Embryonic facial prominence (tissue), 1 donor: ENCODE data around the gene KATNBL1.

Source experiments
- DNase-seq: peaks from one replicate; pipeline ENCODE4 v3.0.0-alpha.2; 2016; ENCODE audit errors: extremely low spot score

KATNBL1 gene, protein sequence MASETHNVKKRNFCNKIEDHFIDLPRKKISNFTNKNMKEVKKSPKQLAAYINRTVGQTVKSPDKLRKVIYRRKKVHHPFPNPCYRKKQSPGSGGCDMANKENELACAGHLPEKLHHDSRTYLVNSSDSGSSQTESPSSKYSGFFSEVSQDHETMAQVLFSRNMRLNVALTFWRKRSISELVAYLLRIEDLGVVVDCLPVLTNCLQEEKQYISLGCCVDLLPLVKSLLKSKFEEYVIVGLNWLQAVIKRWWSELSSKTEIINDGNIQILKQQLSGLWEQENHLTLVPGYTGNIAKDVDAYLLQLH

DNA sequence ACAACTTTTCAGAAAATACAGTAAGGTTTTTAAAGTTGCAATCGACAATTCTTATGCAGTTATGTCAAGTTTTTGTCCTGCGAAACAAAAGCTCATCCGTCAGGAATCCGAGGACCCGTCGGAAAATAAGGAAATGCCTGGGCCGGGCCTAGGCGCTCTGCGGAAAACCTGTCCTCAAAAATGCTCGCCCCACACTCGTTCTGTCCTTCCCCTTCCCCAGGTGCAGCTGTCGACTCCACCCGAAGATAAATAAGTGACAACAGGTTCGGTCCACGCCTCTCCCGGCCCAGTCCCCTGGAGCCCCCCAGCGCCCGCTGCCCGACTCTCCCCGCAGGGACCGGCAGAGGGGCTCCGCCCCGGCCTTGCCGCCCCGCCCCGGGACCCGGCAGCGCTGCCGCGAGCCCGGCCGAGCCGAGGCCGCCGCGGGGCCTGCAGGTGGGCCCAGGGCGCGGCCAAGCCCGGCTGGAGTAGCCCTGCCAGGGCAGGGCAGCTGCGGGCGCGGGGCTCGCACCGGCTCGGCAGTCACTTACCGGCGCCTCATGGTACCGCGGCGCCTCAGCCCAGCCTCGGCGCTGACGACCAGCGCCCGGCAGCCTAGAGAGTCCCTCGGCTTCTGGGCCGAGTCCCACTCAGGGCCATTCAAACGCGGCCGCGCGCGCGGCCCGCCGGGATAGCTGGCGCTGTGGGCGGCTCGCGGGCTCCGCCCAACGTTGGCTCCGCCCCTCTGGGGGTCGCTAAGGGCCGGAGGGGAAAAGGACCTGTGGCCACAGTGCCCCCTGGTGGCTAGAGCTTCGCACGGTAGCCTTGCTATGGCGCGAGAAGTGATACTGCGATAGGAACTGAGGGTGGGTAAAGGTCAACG, at the start of gene KATNBL1:
KATNBL1 (minus strand) TSS at position 676 of the 862 bp plus-strand sequence. CDS start 46,420 bp downstream, outside the sequence.
- DNase-seq = peak; percentile 78

DNA sequence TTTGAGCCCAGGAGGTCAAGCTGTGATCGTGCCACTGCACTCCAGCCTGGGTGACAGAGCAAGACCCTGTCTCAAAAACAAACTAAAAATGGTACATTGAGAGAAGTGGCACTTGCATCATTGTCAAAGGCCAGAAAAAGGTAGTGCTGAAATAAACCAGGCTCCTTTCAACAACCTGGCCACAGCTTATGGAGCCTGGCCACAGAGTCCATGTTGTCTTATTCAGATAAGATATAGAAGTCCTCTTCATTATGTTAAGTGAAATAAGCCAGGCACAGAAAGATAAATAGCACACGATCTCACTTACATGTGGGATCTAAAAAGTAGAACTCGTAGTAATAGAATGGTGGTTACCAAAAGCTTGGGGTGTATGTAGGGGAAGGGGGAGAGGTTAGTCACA, 49.7 kb upstream of the KATNBL1 start:
- DNase-seq = no peak

DNA sequence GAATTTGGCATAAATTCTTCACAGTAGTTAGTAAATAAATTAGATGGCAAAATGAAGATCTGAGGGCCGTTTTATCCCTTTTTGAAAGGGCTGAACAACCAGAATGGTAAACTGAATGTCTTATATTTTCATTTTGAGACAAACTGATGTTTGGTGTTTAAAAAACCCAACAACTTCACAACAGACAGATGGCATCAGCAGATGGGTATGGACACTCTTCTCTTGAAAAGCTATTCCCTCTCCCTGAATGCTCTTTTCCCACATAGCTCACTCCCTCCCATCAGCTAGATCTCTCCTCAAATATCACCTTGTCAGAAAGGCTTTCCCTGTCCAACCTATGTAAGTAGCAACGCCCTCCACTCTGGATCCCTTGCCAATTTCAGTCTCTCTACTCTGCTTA, 48.3 kb upstream of the KATNBL1 start:
- no peak for DNase-seq

DNA sequence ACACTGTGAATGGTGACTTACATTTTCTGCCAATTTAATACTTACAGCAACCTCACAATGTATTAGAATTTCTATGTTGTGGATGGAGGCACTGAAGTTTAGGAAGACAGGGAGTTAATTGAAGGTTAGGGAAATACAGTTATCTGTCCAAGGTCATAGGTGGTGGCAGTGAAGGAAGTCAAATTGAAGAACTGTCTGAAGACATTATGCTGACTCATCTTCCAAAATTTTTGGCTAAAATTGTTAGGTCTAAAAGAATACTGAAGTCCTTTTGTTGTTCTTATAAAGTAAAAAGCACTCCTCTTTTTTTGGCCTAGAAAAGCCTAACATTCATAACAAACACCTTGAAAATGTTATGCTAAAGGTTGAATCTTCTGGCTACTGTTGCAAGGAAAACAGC, 42.6 kb upstream of the KATNBL1 start:
- no peak for DNase-seq

DNA sequence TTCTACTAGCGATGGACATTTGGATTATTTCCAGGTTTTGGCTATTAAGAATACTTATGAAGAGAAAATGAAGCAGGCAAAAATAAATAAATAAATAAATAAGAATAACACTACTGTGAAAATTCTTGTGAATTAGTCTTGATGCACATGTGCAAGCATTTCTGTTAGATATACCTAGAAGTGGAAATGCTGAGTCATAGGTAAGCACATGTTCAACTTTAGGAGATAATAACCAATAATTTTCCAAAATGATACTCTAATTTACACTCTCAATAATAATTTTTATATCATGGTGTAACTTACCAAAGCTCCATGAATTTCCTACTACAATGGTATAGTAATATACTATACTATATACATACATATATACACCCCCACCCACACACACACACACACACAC, 38.3 kb upstream of the KATNBL1 start:
- DNase-seq = no peak

GRCh38 chr15:34246276-34246976, 36.5 kb upstream of the KATNBL1 start:
- no peak for DNase-seq

- no peak for DNase-seq
Measured at GRCh38 chr15:34243226-34243625, 33.3 kb upstream of the KATNBL1 start.

GRCh38 chr15:34242331-34242710, 32.4 kb upstream of the KATNBL1 start:
- no peak for DNase-seq

- no peak for DNase-seq
Measured at GRCh38 chr15:34241376-34242330, 31.8 kb upstream of the KATNBL1 start.

DNA sequence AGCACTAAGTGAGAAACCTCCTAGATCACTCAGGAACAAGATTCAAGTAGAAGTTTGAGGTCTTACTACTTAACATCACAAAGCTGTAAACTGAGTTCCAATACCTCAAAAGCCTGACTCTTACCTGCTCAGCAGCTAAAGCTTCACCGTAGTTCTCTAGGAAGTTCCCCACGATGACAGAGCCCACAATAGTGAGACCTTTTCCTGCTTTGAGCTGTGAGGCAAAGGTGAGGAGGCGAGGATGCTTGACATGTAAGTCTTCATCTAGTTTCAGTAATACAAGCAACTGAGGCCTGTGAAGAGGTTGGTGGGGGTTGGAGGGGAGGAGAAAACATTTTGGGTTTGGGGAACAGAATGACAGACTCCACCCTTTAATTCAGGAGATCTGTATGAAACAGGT, 30.6 kb upstream of the KATNBL1 start:
- DNase-seq = no peak

DNA sequence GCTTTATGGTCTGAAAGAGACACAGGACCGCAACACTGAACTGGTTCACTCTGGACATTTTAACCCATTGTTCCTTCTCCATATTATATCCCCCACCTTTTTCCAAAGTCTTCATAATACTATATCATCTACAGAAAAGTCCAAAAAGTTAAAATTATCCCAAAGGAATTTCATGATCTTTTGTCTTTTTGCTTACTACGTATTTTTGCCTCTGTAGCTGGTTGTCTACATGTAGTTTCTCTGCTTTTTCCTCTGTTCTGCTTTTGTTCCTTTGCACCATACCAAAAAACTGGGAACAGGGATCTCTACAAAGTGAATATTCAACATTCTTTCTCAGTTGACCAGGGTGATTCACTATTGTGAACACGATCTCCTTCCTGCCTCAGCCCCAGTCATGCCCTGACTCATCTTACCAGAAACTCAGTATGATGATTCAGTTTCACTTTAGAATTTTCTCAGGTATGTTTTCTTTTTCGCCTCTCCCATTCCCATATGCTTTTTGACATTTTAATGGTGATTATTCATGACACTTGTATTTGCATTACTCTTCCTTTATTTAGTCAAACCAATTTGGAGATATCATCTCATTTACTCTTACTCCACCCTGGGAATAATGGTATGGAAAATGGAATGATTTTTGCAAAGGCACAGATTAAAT, 29.4 kb upstream of the KATNBL1 start:
- no peak for DNase-seq

- no peak for DNase-seq
Measured at GRCh38 chr15:34233614-34234013, 23.7 kb upstream of the KATNBL1 start.

GRCh38 chr15:34223904-34224596, 14.2 kb upstream of the KATNBL1 start:
- DNase-seq = no peak

- no peak for DNase-seq
Measured at GRCh38 chr15:34217587-34218225, 7.8 kb upstream of the KATNBL1 start.

GRCh38 chr15:34216527-34217270, 6.8 kb upstream of the KATNBL1 start:
- no peak for DNase-seq

DNA sequence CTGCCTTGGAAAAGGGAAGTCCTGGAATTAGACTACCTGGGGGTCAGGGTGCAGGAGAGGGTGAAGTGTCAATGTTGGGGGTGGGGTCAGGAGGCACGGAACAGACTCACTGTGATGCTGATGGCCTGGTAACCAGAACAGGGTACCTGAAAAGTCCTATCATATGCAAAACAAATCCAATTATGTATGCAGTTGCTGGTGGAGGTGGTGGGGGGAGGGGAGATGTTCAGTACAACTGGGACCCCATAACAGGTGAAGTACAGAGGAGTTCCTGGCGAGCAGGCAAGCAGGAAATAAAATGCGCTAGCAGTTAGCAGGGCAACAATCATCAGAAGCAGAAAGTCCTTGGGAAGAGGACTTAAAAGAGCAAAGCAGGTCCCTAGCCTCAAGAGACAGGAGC, 4.2 kb upstream of the KATNBL1 start:
- no peak for DNase-seq

GRCh38 chr15:34213690-34214089, 3.8 kb upstream of the KATNBL1 start:
- no peak for DNase-seq

GRCh38 chr15:34206011-34206410, 3.9 kb downstream of the KATNBL1 start:
- DNase-seq = no peak

- no peak for DNase-seq
Measured at GRCh38 chr15:34203936-34204335, 6.0 kb downstream of the KATNBL1 start.
